HG02938 (cell line): ENCODE results near the gene MPP1.
"Not testable (repeated sequence)": the region's sequence is repeated elsewhere in the genome, so short reads cannot be mapped to it uniquely, and the experiment has no call there.

Experiments used
- ATAC-seq: cut with Tn5 transposase; IDR thresholded peaks from one replicate; pipeline ENCODE4 v1.9.1; 2021; ENCODE audit warnings: mild to moderate bottlenecking, moderate library complexity; ENCODE audit not compliant: unreplicated experiment

The MPP1 gene

DNA sequence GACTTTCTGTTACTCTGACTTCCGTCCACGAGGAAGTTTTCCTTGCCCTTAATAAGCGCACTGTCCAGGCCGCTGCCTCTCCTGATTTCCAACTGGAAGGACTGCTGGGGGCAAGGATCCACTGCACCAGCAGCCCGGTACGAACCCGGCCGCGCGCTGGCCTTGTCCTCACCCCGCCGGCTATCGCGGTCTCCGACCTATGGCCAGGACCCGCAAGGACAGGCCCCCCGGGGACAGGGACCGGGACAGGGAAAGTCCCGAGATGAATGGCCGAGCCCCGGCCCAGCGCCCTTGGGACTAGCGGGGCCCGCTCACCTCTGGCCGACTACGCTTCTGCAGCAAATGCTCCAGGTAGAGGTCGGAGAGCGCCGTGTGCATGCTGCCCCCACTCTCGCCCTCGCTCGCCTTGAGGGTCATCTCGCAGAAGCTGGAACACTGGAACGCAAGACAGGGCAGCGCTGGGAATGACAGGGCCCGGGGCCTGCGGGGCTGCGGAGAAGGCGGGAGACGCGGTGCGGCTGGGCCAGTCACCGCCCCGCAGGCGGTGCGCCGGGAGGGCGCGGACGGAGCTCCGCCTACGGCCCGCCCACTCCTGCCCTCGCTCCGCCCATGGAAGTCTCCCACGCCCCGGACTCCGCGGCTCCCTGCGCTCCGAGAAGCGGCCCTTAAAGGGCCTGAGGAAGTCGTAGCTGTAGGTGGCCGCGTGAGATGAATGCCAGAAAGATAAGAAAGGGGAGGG is at the start of gene MPP1:
Gene MPP1, minus strand, starts transcription at position 529 of the 739 bp plus-strand sequence. Its CDS starts 112 bp downstream, at position 417.
- ATAC-seq, result peak; percentile 83

DNA sequence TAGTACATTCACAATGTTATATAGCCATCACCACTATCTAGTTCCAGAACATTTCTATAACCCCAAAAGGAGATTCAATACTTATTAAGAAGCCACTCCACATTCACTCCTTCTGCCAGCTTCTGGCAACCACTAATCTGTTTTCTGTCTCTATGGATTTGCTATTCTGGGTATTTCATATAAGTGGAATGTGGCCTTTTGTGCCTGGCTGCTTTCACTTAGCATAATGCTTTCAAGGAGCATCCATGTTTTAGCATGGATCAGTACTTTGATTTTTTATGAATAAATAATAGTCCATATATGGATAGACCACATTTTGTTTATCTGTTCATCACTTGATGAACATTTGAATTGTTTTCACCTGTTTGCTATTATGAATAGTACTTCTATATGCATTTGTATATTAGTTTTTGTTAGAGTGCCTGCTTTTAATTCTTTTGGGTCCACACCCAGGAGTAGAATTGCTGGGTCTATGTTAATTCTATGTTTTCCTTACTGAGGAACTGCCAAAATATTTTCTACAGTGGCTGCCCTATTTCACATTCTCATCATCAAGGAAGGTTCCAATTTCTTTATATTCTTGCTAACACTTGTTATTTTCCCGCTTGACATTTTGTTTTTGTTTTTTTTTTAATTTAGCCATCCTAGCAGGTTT is 45.8 kb upstream of the MPP1 start:
- no peak for ATAC-seq

DNA sequence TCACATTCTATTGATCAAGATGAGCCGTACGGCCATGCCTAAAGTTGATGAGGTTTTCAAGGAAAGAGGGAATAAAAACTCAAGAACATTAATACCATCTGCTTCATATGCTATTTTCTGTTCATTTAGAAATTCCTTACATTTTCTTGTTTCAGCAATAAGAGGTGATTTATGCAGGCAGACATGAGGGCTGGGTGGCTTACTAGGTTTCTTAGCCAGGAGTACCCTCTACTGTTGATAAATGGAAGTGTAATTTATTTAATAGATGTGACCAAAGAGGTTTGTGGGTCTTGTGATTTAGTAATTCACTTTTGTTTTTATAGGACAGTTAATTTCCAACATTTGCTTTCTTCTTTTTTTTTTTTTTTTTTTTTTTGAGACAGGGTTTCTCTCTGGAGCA is 35.6 kb upstream of the MPP1 start:
- ATAC-seq, result no peak

DNA sequence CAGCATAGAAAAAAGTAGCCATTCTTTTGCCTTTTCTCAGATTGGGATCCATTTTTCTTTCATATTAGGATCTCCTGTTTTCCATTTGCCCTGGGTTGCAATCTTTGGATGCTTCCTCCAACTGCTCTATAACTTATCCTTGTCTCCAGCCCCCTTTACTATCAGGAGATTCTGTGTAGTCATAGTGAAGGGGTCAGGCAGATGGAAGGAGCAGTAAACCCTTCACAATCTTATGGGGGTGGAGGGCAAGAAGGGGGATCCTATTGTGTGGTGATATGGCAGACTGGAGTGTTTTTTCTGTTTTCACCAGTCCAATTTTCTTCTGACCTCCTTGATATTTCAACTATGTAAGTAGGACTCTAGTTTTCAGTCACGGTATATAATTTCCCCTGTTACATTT is 30.9 kb upstream of the MPP1 start:
- no peak for ATAC-seq

DNA sequence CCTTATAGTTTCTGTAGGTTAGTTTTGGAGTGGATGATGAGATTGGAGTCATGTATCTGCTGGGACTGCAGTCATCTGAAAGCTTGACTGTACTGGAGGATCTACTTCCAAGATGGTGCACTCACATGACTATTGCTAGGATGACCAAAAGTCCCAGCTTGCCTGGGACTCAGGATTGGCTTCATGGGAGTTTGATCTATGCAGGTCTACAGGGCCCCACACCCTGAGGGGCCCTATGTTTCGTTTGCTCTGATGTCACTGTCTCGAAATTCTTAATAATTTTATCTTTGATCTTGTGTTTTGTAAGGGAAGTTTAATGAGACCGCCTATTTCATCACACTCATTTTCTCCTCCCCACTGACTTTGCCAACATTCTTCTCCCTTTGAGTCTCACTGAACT is 29.3 kb upstream of the MPP1 start, which contains the start of gene SMIM9:
Gene SMIM9, minus strand, starts transcription at position 101 of the 400 bp plus-strand sequence. CDS start 3,806 bp downstream, outside the sequence.
- no peak for ATAC-seq

DNA sequence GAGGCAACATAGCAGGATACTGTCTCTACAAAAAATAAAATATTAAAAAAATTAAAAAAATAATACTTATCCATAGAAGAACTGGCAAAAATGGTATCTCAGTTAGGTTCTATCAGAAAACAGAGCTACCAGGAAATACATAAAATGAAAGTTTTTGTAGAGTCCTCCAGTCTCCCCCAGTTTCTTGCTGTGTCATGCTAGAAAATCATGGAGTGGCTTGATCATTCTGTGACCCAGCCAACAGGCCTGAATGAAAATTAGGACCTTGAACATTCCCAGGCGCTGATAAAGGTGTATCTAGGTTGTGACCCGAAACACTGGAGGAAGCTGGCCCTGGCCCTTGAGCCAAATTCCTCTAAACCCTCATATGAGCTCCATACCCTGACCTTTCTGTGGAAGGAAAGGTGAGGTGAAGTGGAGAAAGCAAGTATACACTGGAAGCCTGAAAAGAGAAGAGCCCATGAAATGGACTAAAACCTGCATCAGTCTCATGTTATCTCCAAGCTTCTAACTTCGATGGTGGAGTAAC is 28.5 kb upstream of the MPP1 start:
- no peak for ATAC-seq

DNA sequence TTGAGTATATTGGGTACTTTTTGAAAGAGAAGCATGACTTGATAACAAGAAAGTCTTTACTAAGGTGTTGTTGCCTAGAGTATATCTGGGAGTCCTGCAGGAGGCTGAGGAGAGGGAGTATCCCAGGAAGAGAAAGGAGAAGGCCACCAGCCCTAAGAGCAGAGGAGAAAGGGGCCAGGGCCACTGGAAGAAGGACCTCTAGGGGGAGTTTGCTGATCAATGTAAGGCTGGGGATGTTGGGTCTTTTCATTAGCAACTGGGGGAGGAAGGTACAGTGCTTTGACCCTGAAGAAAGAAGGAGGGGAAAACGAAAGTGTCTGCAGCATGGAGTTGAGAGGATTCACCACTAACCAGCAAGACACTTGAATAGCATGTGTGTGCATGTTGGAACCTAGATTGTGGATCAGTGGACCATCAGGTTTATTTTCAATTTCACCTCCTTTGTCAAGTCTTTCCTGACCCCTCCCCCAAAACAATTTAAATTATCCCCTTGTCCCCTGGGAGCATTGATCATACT is 24.7 kb upstream of the MPP1 start:
- ATAC-seq, result no peak

DNA sequence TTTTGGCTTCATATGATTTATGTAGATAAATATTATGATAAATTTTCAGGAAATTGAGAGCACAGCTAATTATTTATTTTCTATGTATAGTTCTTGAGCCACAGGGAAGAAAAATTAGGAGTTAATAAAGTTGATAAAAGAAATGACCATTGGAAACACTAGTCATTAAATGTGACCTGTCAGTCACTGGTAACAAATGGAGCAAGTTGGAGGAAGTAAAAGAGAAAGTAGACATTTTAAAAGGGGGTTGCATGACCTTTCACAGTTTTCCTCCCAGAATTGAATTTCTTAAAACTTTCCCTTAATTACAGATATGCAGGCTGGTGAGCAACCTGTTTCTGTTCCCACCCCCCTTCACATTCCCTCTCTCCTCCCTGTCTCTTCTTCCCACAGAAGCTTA is 23.8 kb upstream of the MPP1 start:
- ATAC-seq, result no peak

DNA sequence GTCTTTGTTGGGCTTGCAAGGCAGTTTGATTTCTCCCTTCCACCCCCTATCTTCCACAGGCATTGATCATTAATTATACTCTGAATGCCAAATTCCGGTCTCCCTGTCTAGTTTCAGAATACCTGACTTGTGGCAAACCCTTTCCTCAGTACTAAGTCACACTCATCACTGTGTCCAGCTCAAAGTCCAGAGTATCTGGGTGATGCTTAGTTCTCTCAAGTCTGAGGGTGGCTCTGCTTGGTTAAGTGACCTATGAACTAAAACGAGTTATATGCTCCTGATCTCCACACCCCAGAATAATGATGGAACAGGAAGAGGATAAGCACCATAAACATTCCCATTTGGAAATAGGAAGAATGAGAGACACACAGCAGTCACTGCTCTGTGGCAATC is 22.7 kb upstream of the MPP1 start:
- ATAC-seq, result no peak

DNA sequence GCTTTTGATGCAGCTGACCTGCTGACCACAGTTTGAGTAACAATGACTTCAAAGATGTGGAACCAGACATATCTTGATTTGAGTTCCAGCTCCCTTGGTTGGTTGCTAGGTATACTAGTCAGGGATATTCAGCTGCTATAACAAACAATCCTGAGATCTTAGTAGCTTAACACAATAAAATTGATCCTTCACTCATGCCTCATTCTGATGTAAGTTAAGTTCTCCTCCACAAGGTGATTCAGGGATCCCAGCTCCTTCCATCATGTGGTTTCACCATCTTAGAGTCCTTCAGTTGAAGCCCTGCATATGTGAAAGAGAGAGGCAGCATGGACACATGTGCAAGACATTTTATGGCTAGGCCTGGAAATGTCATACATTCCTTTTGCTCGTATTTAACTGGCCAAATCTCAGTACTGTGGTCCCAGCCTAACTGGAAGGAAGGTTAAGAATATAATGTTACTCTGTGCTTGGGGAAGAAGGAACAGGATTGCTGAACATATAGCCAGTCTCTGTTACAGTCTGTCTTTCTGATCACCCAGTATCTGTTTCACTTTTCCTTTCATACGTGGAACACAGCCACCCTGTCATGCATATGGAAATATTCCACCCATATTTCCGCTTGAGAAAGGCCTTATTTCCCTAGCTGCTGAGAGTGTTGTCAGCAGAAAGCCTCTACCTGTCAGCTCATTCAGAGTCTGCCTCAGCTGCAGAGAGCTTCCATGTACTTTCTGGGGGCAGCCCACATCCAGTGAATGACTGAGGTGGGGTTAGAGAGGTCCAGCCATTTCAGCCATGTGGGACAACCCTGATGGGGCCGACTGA is 22.1 kb upstream of the MPP1 start:
- no peak for ATAC-seq

DNA sequence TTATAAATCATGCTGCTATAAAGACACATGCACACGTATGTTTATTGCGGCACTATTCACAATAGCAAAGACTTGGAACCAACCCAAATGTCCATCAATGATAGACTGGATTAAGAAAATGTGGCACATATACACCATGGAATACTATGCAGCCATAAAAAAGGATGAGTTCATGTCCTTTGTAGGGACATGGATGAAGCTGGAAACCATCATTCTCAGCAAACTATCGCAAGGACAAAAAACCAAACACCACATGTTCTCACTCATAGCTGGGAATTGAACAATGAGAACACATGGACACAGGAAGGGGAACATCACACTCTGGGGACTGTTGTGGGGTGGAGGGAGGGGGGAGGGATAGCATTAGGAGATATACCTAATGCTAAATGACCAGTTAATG is 20.3 kb upstream of the MPP1 start:
- ATAC-seq, result not testable (repeated sequence)

DNA sequence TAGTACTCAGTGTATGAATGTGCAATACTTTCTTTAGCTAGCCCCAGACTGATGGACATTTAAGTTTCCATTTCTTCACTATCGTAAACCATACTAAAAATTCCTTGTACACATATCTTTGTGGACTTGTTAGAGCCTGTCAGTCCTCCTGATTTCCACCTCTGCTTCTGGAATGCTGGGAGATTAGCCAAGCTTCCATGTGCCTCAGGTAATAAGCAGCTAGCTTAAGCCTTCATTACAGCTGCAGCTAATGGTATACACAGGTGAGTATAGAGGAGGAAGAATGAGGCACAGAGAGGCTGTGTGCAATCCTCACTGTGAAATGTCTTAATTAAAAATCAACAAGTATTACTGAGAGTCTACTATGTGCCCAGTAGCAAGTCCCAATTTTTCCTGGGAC is 19.4 kb upstream of the MPP1 start:
- ATAC-seq, result no peak

DNA sequence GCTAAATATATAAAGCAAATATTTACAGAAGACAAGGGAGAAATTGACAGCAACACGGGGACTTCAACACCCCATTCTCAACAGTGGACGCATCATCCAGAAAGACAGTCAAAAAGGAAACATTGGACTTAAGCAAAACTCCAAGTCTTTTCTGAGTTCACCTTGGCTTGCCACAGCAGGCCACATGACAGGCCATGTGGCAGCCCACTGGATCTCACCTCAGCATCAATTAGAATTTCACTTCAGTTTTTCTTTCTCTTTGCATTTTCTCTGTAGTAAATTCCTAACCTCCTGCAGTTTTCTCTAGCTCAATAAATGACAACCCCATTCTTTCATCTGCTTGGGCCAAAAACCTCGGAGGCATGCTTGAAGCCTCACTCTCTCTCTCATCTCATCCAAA is 16.7 kb upstream of the MPP1 start:
- ATAC-seq, result no peak

DNA sequence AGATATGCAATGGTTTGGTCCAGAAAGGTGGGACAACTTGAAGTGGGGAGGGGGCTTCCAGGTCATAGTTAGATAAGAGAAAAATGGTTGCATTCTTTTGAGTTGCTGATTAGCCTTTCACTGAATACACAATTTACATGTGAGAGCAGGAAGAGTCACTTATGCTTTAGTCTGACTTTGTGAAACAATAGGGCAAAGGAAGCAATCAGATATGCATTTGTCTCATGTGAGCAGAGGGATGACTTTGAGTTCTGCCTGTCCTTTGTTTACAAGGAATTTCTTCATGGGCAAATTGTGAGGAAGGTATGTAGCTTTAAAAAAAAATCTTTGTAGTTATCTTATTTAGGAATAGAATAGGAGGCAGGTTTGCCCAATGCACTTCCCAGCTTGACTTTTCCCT is 16.2 kb upstream of the MPP1 start:
- no peak for ATAC-seq

DNA sequence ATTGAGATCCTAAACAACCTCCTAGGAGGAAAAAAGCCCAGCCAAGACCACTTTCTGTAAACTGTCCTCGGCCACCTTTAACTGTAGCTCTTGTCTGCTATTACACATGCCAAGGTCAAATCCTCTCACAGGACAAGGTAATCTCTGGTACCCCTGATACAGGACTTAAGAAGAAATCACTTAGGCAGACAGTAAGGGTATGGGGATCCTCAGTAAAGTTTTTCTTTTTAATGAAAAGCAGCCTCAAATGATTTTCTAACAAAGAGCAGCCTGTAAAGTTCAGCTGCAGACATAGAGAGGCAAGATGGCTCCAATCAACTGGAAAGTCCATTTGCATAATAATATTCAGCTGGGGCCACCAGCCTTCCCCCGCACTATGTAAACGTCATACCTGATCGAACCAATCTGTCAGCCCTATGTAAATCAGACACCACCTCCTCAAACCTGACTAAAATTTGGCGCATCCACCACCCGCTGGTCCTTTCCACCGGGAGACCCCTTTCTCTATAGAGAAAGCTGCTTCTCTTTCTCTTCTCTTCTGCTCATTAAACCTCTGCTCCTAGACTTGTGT is 14.6 kb upstream of the MPP1 start:
- no peak for ATAC-seq

DNA sequence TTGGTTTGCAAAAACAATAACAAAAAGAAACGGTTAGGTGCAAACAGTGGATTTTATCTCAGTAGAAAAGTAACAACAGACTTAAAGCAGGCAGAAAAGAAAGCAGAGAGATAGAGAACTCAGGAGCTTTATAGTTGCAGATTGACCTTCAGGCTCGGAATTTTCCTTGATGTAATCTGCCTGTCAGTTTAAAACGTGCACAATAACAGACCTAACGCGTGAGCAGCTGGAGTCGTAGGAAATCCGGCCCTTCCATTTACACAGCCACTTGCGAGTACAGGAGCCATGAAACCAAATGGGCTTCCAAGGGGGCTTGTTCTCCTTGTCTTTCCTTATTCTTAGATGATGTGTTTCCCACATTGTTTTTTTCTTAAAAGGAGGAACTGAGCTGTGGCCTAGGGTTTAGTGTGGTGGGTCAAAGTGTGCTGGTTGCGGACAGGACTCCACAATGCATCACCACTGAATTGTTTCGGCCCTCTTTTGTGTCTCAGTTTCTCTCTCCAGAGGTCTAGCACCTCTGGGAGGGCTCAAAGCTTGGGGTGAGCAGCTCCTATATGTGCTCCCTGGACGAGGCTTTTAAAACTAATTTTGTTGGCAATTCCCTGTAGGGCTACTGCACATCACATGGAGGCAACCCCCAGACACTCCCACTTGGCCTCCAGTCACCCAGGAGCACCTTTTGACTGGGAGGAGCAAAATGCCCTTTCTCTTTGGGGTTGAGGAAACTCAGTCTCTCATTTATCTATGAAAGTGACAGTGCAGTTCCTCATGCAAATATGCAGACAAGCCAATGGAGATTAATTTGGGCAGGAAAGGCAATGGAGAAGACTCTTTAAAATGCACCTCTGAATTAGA is 13.9 kb upstream of the MPP1 start:
- no peak for ATAC-seq

DNA sequence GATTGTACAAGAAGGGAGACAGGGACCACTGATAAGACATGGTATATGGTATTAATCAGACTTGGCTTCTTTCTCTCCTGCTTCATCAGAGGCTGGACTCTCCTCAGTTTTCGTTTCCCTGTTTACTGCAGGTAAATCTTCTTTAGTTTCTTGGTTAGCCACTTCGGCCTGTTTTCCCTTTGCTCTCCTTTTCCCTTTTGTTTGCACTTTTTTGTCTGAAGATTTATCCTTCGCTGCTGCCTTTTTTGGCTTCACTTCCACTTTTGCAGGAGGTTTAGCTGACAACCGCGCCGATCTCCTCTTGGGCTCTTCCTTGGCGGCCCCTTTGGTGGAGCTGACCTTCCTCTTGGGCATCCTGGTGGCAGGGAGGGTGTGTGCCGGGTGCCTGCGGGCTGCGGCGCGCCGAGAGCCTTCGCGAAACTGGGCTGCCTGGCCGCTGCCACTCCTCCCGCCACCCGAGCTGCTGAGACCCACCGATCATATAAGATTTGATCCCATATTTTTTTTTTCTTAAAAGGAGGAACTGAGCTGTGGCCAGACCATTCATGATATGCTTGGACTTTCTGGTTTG is 11.8 kb upstream of the MPP1 start:
- not testable (repeated sequence) for ATAC-seq

DNA sequence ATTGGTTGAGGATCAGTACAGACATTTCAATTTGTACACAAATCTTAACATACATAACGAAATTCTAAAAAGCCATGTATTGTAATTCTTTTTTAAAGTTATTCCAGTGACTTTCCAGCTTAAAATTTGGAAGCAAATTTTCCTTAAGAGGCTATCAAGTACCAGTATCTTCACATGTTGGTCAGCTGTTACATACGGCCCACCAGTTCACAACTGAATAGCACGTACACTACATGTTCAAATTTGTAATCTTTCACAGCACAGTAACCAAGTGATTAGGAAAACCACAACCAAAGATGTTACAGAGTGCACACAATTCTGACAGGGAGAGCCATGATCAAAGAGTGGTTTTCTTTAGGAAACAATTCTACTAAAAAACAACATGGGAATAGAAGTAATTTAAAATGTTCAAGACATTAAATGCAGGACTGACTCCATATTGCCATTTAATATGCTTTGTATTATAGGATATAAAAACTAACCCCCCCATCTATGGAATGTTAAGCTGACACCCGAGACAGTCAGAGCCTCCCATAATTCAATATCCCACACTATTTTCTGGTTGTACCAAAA is 11.1 kb upstream of the MPP1 start:
- not testable (repeated sequence) for ATAC-seq

DNA sequence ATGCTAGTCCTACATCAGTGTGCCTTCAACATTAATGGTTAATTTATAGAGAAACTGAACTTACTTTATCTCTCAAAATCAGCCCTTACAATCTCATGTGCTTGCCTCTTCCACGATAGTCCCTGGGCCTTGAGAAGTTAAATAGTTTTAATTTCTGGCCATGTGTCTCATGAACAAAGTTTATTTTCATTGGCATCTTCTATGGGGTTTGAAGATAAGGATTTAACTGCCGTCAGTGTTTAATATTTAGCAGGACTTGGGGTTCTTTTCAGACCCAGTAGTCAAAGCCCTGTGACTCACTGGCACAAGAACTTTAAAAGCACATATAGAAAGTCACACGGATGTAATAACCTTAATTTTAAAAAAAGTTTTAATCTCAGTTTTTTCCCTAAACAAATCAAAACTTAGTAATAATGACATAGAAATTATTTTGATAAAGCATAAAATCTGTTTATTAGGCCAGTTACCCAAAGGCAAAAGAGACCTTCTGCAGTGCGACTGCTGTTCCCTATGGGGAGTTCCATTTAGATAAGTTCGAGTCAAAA is 10.1 kb upstream of the MPP1 start:
- ATAC-seq, result no peak
